GM23248 (cell line): Measurements from ENCODE around the gene NDUFAF3.

Source experiments
- EZH2 ChIP-seq: fragments of 200-600 bp; sonication (generic); IDR thresholded peaks from 2 replicates; pipeline ENCODE4 v1.6.1; 2018; ENCODE audit warnings: antibody characterized with exemption, mild to moderate bottlenecking; ENCODE audit not compliant: insufficient read depth, poor library complexity, severe bottlenecking
- EZH2phosphoT487 ChIP-seq: fragments of 200-600 bp; sonication (generic); IDR thresholded peaks from 2 replicates; pipeline ENCODE4 v1.6.1; 2018; ENCODE audit warnings: antibody characterized with exemption, moderate library complexity, mild to moderate bottlenecking, low read depth; ENCODE audit not compliant: insufficient read depth

- no peak for TF ChIP-seq EZH2phosphoT487
- no peak for TF ChIP-seq EZH2
Measured at GRCh38 chr3:49013738-49014660, 7.9 kb upstream of the NDUFAF3 start.
